IMR-90 (cell line): Measurements from ENCODE around the gene SOX8. TPM values are rescaled to one million over a fixed set of nuclear protein-coding genes. Genes with fewer than 3 reads are reported as not detected.

Source experiments
- ATAC-seq: fragments of 200-7000 bp; cut with Tn5 transposase; 2 replicates; pipeline ENCODE4 v1.9.1; 2020; ENCODE audit warnings: low read depth, mild to moderate bottlenecking, moderate library complexity
- BruUV-seq: library from RNA; stranded (reverse); fragments of 400-500 nt; replicated peaks from 2 replicates; lab custom pipeline; 2021; lab: Mats Ljungman, UMichigan
- CTCF ChIA-PET: fragments of 300-600 bp; formaldehyde crosslinking; extraction: SDS; loops from one replicate; lab custom pipeline; 2021; ENCODE audit warnings: antibody characterized with exemption; lab: Yijun Ruan, JAX
- POLR2A ChIA-PET: fragments of 300-600 bp; sonication (Branson Sonifier 250); formaldehyde crosslinking; loops from one replicate; lab custom pipeline; 2022; ENCODE audit warnings: antibody characterized with exemption; ENCODE audit not compliant: unreplicated experiment; lab: Charles Lee
- DNase-seq: peaks from one replicate; pipeline ENCODE4 v3.0.0; 2013
- H2AFZ ChIP-seq: replicated peaks from 2 replicates; pipeline ENCODE3; 2013; ENCODE audit warnings: low read length, mild to moderate bottlenecking; ENCODE audit not compliant: poor library complexity
- H2AK5ac ChIP-seq: 2 replicates; pipeline ENCODE4 v1.6.1; 2013; ENCODE audit warnings: low read depth, low read length, inconsistent platforms
- H2AK9ac ChIP-seq: replicated peaks from 2 replicates; pipeline ENCODE3; 2013; ENCODE audit warnings: mild to moderate bottlenecking, low read depth, low read length, moderate library complexity; ENCODE audit not compliant: poor library complexity
- H2BK120ac ChIP-seq: 2 replicates; pipeline ENCODE4 v1.6.1; 2013; ENCODE audit warnings: low read depth, low read length, inconsistent platforms
- H2BK15ac ChIP-seq: 3 replicates; pipeline ENCODE4 v1.6.1; 2013; ENCODE audit warnings: low read depth, low read length, inconsistent platforms
- H2BK20ac ChIP-seq: 2 replicates; pipeline ENCODE4 v1.6.1; 2013; ENCODE audit warnings: low read depth, mild to moderate bottlenecking, inconsistent platforms, low read length, moderate library complexity
- H2BK5ac ChIP-seq: 2 replicates; pipeline ENCODE4 v1.6.1; 2013; ENCODE audit warnings: mild to moderate bottlenecking, low read depth, low read length, inconsistent platforms; ENCODE audit not compliant: poor library complexity, severe bottlenecking
- H3K14ac ChIP-seq: replicated peaks from 2 replicates; pipeline ENCODE4 v1.6.1; 2013; ENCODE audit warnings: low read depth, low read length, inconsistent platforms
- H3K18ac ChIP-seq: 2 replicates; pipeline ENCODE4 v1.6.1; 2013; ENCODE audit warnings: low read depth, low read length, control low read depth
- H3K23ac ChIP-seq: 2 replicates; pipeline ENCODE4 v1.6.1; 2013; ENCODE audit warnings: low read depth, low read length, inconsistent platforms
- H3K27ac ChIP-seq: 2 replicates; pipeline ENCODE4 v1.5.1; 2013; ENCODE audit warnings: mild to moderate bottlenecking, control low read depth, low read length; ENCODE audit not compliant: insufficient read depth
- H3K27me3 ChIP-seq: 2 replicates; pipeline ENCODE4 v1.6.1; 2013; ENCODE audit warnings: low read length; ENCODE audit not compliant: control insufficient read depth, insufficient read depth
- H3K36me3 ChIP-seq: 2 replicates; pipeline ENCODE4 v1.6.1; 2013; ENCODE audit warnings: low read length, mixed read lengths; ENCODE audit not compliant: control insufficient read depth, insufficient read depth
- H3K4ac ChIP-seq: 2 replicates; pipeline ENCODE4 v1.6.1; 2013; ENCODE audit warnings: low read depth, low read length, inconsistent platforms
- H3K4me1 ChIP-seq: 2 replicates; pipeline ENCODE4 v1.6.1; 2013; ENCODE audit warnings: low read length, mixed read lengths; ENCODE audit not compliant: control insufficient read depth, insufficient read depth
- H3K4me2 ChIP-seq: 2 replicates; pipeline ENCODE4 v1.6.1; 2013; ENCODE audit warnings: low read depth, mild to moderate bottlenecking, control low read depth, low read length, moderate library complexity
- H3K4me3 ChIP-seq: 2 replicates; pipeline ENCODE4 v1.5.1; 2013; ENCODE audit warnings: low read depth, mild to moderate bottlenecking, control low read depth, low read length, moderate library complexity; ENCODE audit not compliant: insufficient read depth
- H3K56ac ChIP-seq: 2 replicates; pipeline ENCODE4 v1.6.1; 2013; ENCODE audit warnings: low read length, inconsistent platforms; ENCODE audit not compliant: insufficient read depth; ENCODE audit errors: extremely low read depth
- H3K79me1 ChIP-seq, 2 experiments: 2 replicates each; pipeline ENCODE4 v1.6.1; 2013; ENCODE audit warnings: low read length in 2 of 2, inconsistent platforms in 1 of 2, low read depth in 1 of 2
- H3K9ac ChIP-seq: 2 replicates; pipeline ENCODE4 v1.6.1; 2013; ENCODE audit warnings: low read depth, low read length, control low read depth
- H3K9me1 ChIP-seq: 2 replicates; pipeline ENCODE4 v1.6.1; 2013; ENCODE audit warnings: low read length, inconsistent platforms; ENCODE audit not compliant: insufficient read depth
- H3K9me3 ChIP-seq: 2 replicates; pipeline ENCODE4 v1.6.1; 2013; ENCODE audit warnings: low read length; ENCODE audit not compliant: control insufficient read depth, insufficient read depth
- H4K20me1 ChIP-seq: 2 replicates; pipeline ENCODE4 v1.6.1; 2013; ENCODE audit warnings: low read length, inconsistent platforms; ENCODE audit not compliant: insufficient read depth
- H4K5ac ChIP-seq: 2 replicates; pipeline ENCODE4 v1.6.1; 2013; ENCODE audit warnings: mild to moderate bottlenecking, low read depth, low read length, control low read depth
- H4K8ac ChIP-seq, 2 experiments: 2 replicates each; pipeline ENCODE4 v1.6.1; 2013; ENCODE audit warnings: low read depth in 2 of 2, low read length in 2 of 2, control low read depth in 1 of 2, inconsistent platforms in 1 of 2
- H4K91ac ChIP-seq: 2 replicates; pipeline ENCODE4 v1.6.1; 2013; ENCODE audit warnings: low read depth, low read length, inconsistent platforms; ENCODE audit not compliant: insufficient read depth
- BHLHE40 ChIP-seq: fragments of 150-350 bp; IDR thresholded peaks from 2 replicates; pipeline ENCODE4 v1.6.1; 2016; ENCODE audit warnings: mild to moderate bottlenecking, low read depth, low read length
- ELK1 ChIP-seq: fragments of 150-350 bp; IDR thresholded peaks from 2 replicates; pipeline ENCODE4 v1.6.1; 2016; ENCODE audit warnings: low read depth, mild to moderate bottlenecking, low read length, moderate library complexity, borderline replicate concordance
- FOS ChIP-seq: fragments of 150-350 bp; IDR thresholded peaks from 2 replicates; pipeline ENCODE4 v1.6.1; 2016; ENCODE audit warnings: low read depth, low read length
- MAZ ChIP-seq: IDR thresholded peaks from 2 replicates; pipeline ENCODE4 v1.6.1; 2012; ENCODE audit warnings: low read depth, mild to moderate bottlenecking, low read length, improper control_type of control experiment, moderate library complexity, borderline replicate concordance
- MXI1 ChIP-seq: IDR thresholded peaks from 2 replicates; pipeline ENCODE4 v1.6.1; 2012; ENCODE audit warnings: low read depth, mild to moderate bottlenecking, low read length, moderate library complexity, borderline replicate concordance
- NFE2L2 ChIP-seq: fragments of 150-350 bp; IDR thresholded peaks from 2 replicates; pipeline ENCODE4 v1.6.1; 2016; ENCODE audit warnings: low read depth, mild to moderate bottlenecking, low read length
- POLR2A ChIP-seq: IDR thresholded peaks from 2 replicates; pipeline ENCODE4 v1.6.1; 2012; ENCODE audit warnings: mild to moderate bottlenecking, low read depth, low read length
- RAD21 ChIP-seq: IDR thresholded peaks from 2 replicates; pipeline ENCODE4 v1.6.1; 2012; ENCODE audit warnings: low read length, improper control_type of control experiment
- RCOR1 ChIP-seq: IDR thresholded peaks from 2 replicates; pipeline ENCODE4 v1.6.1; 2012; ENCODE audit warnings: mild to moderate bottlenecking, low read length, improper control_type of control experiment; ENCODE audit not compliant: insufficient replicate concordance
- RFX5 ChIP-seq: IDR thresholded peaks from 2 replicates; pipeline ENCODE4 v1.8.0; 2012; ENCODE audit warnings: low read depth, mild to moderate bottlenecking, low read length, moderate library complexity
- USF2 ChIP-seq: fragments of 150-350 bp; IDR thresholded peaks from 2 replicates; pipeline ENCODE4 v1.6.1; 2017; ENCODE audit warnings: mild to moderate bottlenecking, antibody characterized with exemption, low read length, low read depth
- WGBS, 2 experiments: methylation state at CpG; one replicate each; pipeline versions ENCODE4 v1.1.5 to v1.1.7; 2013; ENCODE audit warnings: missing lambda C conversion rate in 2 of 2; ENCODE audit not compliant: insufficient read length in 1 of 2; ENCODE audit errors: extremely low coverage in 2 of 2; 5-methylcytosine and 5-hydroxymethylcytosine counted together
- dilution Hi-C: fragments of 300-500 bp; cut with HindIII; formaldehyde crosslinking; loops from one replicate; pipeline ENCODE4 v1.14.3; 2018; ENCODE audit warnings: low sequenced_read_pairs; ENCODE audit not compliant: unreplicated experiment
- in situ Hi-C: fragments of 300-500 bp; cut with MboI; formaldehyde crosslinking; loops from 3 replicates; pipeline ENCODE4 v1.14.3; 2019; ENCODE audit warnings: low sequenced_read_pairs, inconsistent platforms, mixed read lengths
- intact Hi-C: fragments of 100-400 bp; cut with micrococcal nuclease; formaldehyde crosslinking; loops from 2 replicates; pipeline ENCODE4 v1.10.0; 2022
- polyA plus RNA-seq, 3 experiments: library from polyadenylated mRNA; depleted of rRNA; stranded (reverse); fragments of >200 nt; gene quantifications; 2 replicates each; pipeline ENCODE4 v1.2.3, GENCODE V29; 2012; ENCODE audit warnings: low replicate concordance in 1 of 3
- total RNA-seq: library from RNA; depleted of rRNA; stranded (reverse); fragments of >200 nt; gene quantifications from 2 replicates; pipeline ENCODE4 v1.2.3, GENCODE V29; 2012
- TF ChIP-seq, protein P1 (sequence below): conservative IDR thresholded peaks from 2 replicates; pipeline ENCODE4 v1.5.1; 2012; ENCODE audit warnings: mild to moderate bottlenecking, low read depth, low read length, improper control_type of control experiment

SOX8 gene
- total and polyA plus RNA-seq, 2 of the 4 experiments (the other 2 are of a cell fraction), result under 0.01 to 0.26 TPM

- TF ChIP-seq, protein P1, sequence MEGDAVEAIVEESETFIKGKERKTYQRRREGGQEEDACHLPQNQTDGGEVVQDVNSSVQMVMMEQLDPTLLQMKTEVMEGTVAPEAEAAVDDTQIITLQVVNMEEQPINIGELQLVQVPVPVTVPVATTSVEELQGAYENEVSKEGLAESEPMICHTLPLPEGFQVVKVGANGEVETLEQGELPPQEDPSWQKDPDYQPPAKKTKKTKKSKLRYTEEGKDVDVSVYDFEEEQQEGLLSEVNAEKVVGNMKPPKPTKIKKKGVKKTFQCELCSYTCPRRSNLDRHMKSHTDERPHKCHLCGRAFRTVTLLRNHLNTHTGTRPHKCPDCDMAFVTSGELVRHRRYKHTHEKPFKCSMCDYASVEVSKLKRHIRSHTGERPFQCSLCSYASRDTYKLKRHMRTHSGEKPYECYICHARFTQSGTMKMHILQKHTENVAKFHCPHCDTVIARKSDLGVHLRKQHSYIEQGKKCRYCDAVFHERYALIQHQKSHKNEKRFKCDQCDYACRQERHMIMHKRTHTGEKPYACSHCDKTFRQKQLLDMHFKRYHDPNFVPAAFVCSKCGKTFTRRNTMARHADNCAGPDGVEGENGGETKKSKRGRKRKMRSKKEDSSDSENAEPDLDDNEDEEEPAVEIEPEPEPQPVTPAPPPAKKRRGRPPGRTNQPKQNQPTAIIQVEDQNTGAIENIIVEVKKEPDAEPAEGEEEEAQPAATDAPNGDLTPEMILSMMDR, result no peak
- no peak for TF ChIP-seq BHLHE40
- TF ChIP-seq RAD21, result no peak
- no peak for TF ChIP-seq NFE2L2
- TF ChIP-seq FOS, result no peak
- TF ChIP-seq RFX5, result no peak
- no peak for TF ChIP-seq ELK1
- no peak for TF ChIP-seq MAZ
- TF ChIP-seq MXI1, result no peak
- TF ChIP-seq POLR2A, result no peak
- no peak for TF ChIP-seq USF2
- TF ChIP-seq RCOR1, result no peak
- in situ Hi-C loops, result no loop called here
- no peak overlapping the region for H3K18ac ChIP-seq
- H2BK120ac ChIP-seq, result no peak overlapping the region
- CTCF ChIA-PET, result no interaction called here
- H3K9ac ChIP-seq, result no peak overlapping the region
- intact Hi-C loops, result no loop called here
- ATAC-seq (no peak), DNase-seq (no peak)
- H3K27me3 ChIP-seq, result peaks cover 33% of the 10 kb centered on the region
- H3K4me2 ChIP-seq, result no peak overlapping the region
- H3K9me1 ChIP-seq, result no peaks in the 10 kb centered on the region
- 75% methylated on average over 21 of the region's 27 CpGs; no CpG with 5 or more reads in 1 of the 2 experiments for WGBS, 2 experiments
- H2AK9ac ChIP-seq, result no peak overlapping the region
- POLR2A ChIA-PET, result no interaction called here
- no peak overlapping the region for H4K8ac ChIP-seq
- no peaks in the 10 kb centered on the region for H3K9me3 ChIP-seq
- no TSS peak for BruUV-seq
- H3K79me1 ChIP-seq, result no peaks in the 10 kb centered on the region
- no peak overlapping the region for H3K56ac ChIP-seq
- no peak overlapping the region for H3K14ac ChIP-seq
- no peak overlapping the region for H2BK5ac ChIP-seq
- no peak overlapping the region for H4K91ac ChIP-seq
- H4K5ac ChIP-seq, result no peak overlapping the region
- no peak overlapping the region for H2AFZ ChIP-seq
- H2BK20ac ChIP-seq, result no peak overlapping the region
- dilution Hi-C loops, result no loop called here
- no peak overlapping the region for H3K4ac ChIP-seq
- no peak overlapping the region for H3K4me3 ChIP-seq
- no peaks in the 10 kb centered on the region for H3K4me1 ChIP-seq
- no peaks in the 10 kb centered on the region for H3K36me3 ChIP-seq
- peaks cover 2% of the 10 kb centered on the region for H4K20me1 ChIP-seq
- H3K27ac ChIP-seq, result no peak overlapping the region
- no peak overlapping the region for H2AK5ac ChIP-seq
- H3K23ac ChIP-seq, result no peak overlapping the region
- no peak overlapping the region for H2BK15ac ChIP-seq
Measured at GRCh38 chr16:1026784-1027500, 45.4 kb downstream of the SOX8 start.
